Measurements from ENCODE around the gene NDUFS4.
A peak's percentile ranks its signal among the peaks of the same experiment; 100 is the strongest.
"Not testable (repeated sequence)": the region's sequence is repeated elsewhere in the genome, so short reads cannot be mapped to it uniquely, and the experiment has no call there.

Gene NDUFS4

DNA sequence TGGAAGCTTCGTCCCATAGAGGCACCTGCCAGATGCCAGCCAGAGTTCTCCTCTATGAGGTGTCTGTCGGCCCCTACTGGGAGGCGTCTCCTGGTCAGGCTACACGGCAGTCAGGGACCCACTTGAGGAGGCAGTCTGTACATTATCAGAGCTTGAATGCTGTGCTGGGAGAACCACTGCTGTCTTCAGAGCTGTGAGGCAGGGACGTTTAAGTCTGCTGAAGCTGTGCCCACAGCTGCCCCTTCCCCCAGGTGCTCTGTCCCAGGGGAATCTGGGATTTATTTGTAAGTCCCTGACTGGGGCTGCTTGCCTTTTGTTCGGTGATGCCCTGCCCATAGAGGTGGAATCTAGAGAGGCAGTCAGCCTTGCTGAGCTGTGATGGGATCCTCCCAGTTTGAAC is 70.8 kb downstream of the NDUFS4 start:
- Histone ChIP-seq H3K36me3 (ENCODE audit: control insufficient read depth in 4 of 4, insufficient read depth in 4 of 4, low read length in 3 of 4) (peaks cover 0 to 18% (median 10%) of the 10 kb centered on the region in 4 experiments), H3K9me3 (ENCODE audit: control extremely low read depth in 1 of 5, control insufficient read depth in 4 of 5, insufficient read depth in 2 of 5, low read depth in 1 of 5, low read length in 4 of 5) (peaks cover 0 to 13% (median 11%) of the 10 kb centered on the region in 5 experiments), H3K27me3 (replicated peaks in 2 of 5; ENCODE audit: control insufficient read depth in 4 of 5, insufficient read depth in 5 of 5, low read length in 4 of 5) (no peaks in the 10 kb centered on the region), H3K4me3 (ENCODE audit: control insufficient read depth in 1 of 7, extremely low read depth in 1 of 7, insufficient read depth in 4 of 7, low read depth in 2 of 7, low read length in 6 of 7) (no peak overlapping the region), H3K4me1 (ENCODE audit: control extremely low read depth in 1 of 4, control insufficient read depth in 4 of 4, insufficient read depth in 4 of 4, low read length in 3 of 4) (no peaks in the 10 kb centered on the region), H3K27ac (ENCODE audit: insufficient read depth in 1 of 2, low read depth in 1 of 2, low read length in 2 of 2, poor library complexity in 1 of 2, severe bottlenecking in 2 of 2) (no peak overlapping the region)
- POLR2A ChIA-PET: no interaction called here
- CTCF ChIA-PET: no interaction called here
- no peak for DNase-seq
- WGBS (ENCODE audit: insufficient coverage): 88% methylated on average over 6 of the region's 6 CpGs

DNA sequence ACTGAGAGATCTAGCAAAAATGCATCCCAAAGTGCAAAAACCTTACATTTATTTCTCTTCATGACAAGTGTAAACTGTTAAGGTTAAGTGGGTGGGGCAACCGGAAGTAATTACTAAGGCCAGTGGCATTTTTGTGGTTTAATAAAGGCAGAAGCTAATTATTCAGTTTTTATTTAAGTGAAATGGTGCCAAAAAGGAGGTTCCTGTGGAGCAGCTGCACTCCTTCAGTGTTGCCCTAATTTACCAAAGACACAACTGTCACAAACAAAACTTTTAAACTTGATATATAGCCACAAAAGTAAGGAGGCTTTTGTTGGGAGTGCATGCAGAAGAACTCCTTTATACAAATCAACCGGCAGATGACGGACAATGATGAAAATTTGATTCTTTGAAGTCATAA is 81.6 kb downstream of the NDUFS4 start:
- Histone ChIP-seq H3K4me1 (ENCODE audit: control extremely low read depth in 1 of 4, control insufficient read depth in 4 of 4, insufficient read depth in 4 of 4, low read length in 3 of 4) (peaks cover 0 to 4% (median 1%) of the 10 kb centered on the region in 4 experiments), H3K36me3 (ENCODE audit: control insufficient read depth in 4 of 4, insufficient read depth in 4 of 4, low read length in 3 of 4) (peaks cover 0 to 17% (median 8%) of the 10 kb centered on the region in 4 experiments), H3K9me3 (ENCODE audit: control extremely low read depth in 1 of 5, control insufficient read depth in 4 of 5, insufficient read depth in 2 of 5, low read depth in 1 of 5, low read length in 4 of 5) (no peaks in the 10 kb centered on the region), H3K27me3 (replicated peaks in 2 of 5; ENCODE audit: control insufficient read depth in 4 of 5, insufficient read depth in 5 of 5, low read length in 4 of 5) (no peaks in the 10 kb centered on the region), H3K4me3 (ENCODE audit: control insufficient read depth in 1 of 7, extremely low read depth in 1 of 7, insufficient read depth in 4 of 7, low read depth in 2 of 7, low read length in 6 of 7) (no peak overlapping the region), H3K27ac (ENCODE audit: insufficient read depth in 1 of 2, low read depth in 1 of 2, low read length in 2 of 2, poor library complexity in 1 of 2, severe bottlenecking in 2 of 2) (no peak overlapping the region)
- WGBS (ENCODE audit: insufficient coverage): 57% methylated on average over 2 of the region's 3 CpGs
- POLR2A ChIA-PET: no interaction called here
- CTCF ChIA-PET: no interaction called here
- DNase-seq: peak in 2 of 3 donors; percentile 27 to 38

DNA sequence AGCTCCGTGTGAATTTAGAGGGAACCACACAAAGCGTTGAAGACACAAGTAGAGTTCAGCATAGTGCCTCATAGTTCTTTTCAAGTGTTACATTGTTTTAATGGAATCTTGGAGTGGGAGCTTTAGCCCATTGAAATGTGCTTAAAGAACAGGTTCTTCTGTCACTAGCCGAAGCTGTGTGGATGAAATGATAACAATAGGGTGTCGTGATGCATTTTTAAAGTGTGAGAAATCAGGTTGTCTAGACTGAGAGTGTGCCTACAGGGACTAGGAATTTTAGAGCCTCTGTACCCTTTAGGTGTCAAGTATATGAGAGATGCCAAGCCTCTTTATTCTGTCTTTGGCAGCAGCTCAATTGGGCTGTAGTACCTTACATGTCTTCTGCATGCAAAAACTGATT is 83.0 kb downstream of the NDUFS4 start:
- Histone ChIP-seq H3K27me3 (replicated peaks in 2 of 5; ENCODE audit: control insufficient read depth in 4 of 5, insufficient read depth in 5 of 5, low read length in 4 of 5) (no peaks in the 10 kb centered on the region), H3K4me3 (ENCODE audit: control insufficient read depth in 1 of 7, extremely low read depth in 1 of 7, insufficient read depth in 4 of 7, low read depth in 2 of 7, low read length in 6 of 7) (no peak overlapping the region), H3K27ac (ENCODE audit: insufficient read depth in 1 of 2, low read depth in 1 of 2, low read length in 2 of 2, poor library complexity in 1 of 2, severe bottlenecking in 2 of 2) (no peak overlapping the region), H3K9me3 (ENCODE audit: control extremely low read depth in 1 of 5, control insufficient read depth in 4 of 5, insufficient read depth in 2 of 5, low read depth in 1 of 5, low read length in 4 of 5) (no peaks in the 10 kb centered on the region), H3K36me3 (ENCODE audit: control insufficient read depth in 4 of 4, insufficient read depth in 4 of 4, low read length in 3 of 4) (peaks cover 6 to 25% (median 12%) of the 10 kb centered on the region in 4 experiments), H3K4me1 (ENCODE audit: control extremely low read depth in 1 of 4, control insufficient read depth in 4 of 4, insufficient read depth in 4 of 4, low read length in 3 of 4) (peaks cover 0 to 4% (median 1%) of the 10 kb centered on the region in 4 experiments)
- 91% methylated on average over 4 of the region's 4 CpGs for WGBS (ENCODE audit: insufficient coverage)
- DNase-seq: no peak
- ChIA-PET POLR2A (no interaction called here), CTCF (no interaction called here)

DNA sequence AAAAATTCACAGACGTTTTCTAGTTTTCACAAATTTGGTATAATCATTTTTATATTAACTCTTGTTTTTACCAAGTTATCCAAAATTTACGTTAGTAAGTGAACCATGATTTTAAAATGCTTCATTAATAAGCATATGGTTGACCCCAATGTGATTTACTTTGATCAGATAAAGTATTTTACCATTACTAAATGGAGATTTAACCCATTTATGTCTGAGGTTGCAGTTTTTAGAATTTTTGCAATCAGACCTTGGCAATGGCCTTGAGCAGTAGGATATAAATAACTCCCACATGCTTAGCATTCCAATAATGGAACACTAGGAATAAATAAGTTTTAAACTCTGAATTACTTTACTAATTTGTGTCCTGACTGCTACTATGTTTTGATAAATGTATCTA is 84.6 kb downstream of the NDUFS4 start:
- no CpG with 5 or more reads among the region's 2 CpGs for WGBS (ENCODE audit: insufficient coverage)
- DNase-seq: no peak
- Histone ChIP-seq H3K9me3 (ENCODE audit: control extremely low read depth in 1 of 5, control insufficient read depth in 4 of 5, insufficient read depth in 2 of 5, low read depth in 1 of 5, low read length in 4 of 5) (peaks cover 0 to 5% (median 0%) of the 10 kb centered on the region in 5 experiments), H3K4me1 (ENCODE audit: control extremely low read depth in 1 of 4, control insufficient read depth in 4 of 4, insufficient read depth in 4 of 4, low read length in 3 of 4) (peaks cover 0 to 4% (median 1%) of the 10 kb centered on the region in 4 experiments), H3K27ac (ENCODE audit: insufficient read depth in 1 of 2, low read depth in 1 of 2, low read length in 2 of 2, poor library complexity in 1 of 2, severe bottlenecking in 2 of 2) (no peak overlapping the region), H3K36me3 (ENCODE audit: control insufficient read depth in 4 of 4, insufficient read depth in 4 of 4, low read length in 3 of 4) (peaks cover 10 to 30% (median 19%) of the 10 kb centered on the region in 4 experiments), H3K27me3 (replicated peaks in 2 of 5; ENCODE audit: control insufficient read depth in 4 of 5, insufficient read depth in 5 of 5, low read length in 4 of 5) (no peaks in the 10 kb centered on the region), H3K4me3 (ENCODE audit: control insufficient read depth in 1 of 7, extremely low read depth in 1 of 7, insufficient read depth in 4 of 7, low read depth in 2 of 7, low read length in 6 of 7) (no peak overlapping the region)
- CTCF ChIA-PET: no interaction called here
- POLR2A ChIA-PET: no interaction called here

DNA sequence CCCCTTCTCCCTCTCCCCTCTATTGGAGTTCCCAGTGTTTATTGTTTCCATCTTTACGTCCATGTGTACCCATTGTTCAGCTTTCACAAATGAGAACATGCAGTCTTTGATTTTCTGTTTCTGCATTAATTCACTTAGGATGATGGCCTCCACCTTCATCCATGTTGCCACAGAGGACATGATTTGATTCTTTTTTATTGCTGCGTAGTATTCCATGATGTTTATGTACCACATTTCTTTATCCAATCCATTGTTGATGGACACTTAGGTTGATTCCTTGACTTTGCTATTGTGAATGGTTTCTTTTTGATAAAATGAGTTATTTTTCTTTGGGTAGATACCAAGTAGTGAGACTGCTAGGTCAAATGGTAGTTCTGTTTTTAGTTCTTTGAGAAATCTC is 88.9 kb downstream of the NDUFS4 start:
- Histone ChIP-seq H3K4me1 (ENCODE audit: control extremely low read depth in 1 of 4, control insufficient read depth in 4 of 4, insufficient read depth in 4 of 4, low read length in 3 of 4) (no peaks in the 10 kb centered on the region), H3K27me3 (replicated peaks in 2 of 5; ENCODE audit: control insufficient read depth in 4 of 5, insufficient read depth in 5 of 5, low read length in 4 of 5) (no peaks in the 10 kb centered on the region), H3K36me3 (ENCODE audit: control insufficient read depth in 4 of 4, insufficient read depth in 4 of 4, low read length in 3 of 4) (peaks cover 10 to 28% (median 19%) of the 10 kb centered on the region in 4 experiments), H3K4me3 (ENCODE audit: control insufficient read depth in 1 of 7, extremely low read depth in 1 of 7, insufficient read depth in 4 of 7, low read depth in 2 of 7, low read length in 6 of 7) (no peak overlapping the region), H3K27ac (ENCODE audit: insufficient read depth in 1 of 2, low read depth in 1 of 2, low read length in 2 of 2, poor library complexity in 1 of 2, severe bottlenecking in 2 of 2) (no peak overlapping the region), H3K9me3 (ENCODE audit: control extremely low read depth in 1 of 5, control insufficient read depth in 4 of 5, insufficient read depth in 2 of 5, low read depth in 1 of 5, low read length in 4 of 5) (peaks cover 0 to 5% (median 0%) of the 10 kb centered on the region in 5 experiments)
- no peak for DNase-seq
- CTCF ChIA-PET: no interaction called here
- POLR2A ChIA-PET: no interaction called here
- 100% methylated on average over 1 of the region's 2 CpGs for WGBS (ENCODE audit: insufficient coverage)

DNA sequence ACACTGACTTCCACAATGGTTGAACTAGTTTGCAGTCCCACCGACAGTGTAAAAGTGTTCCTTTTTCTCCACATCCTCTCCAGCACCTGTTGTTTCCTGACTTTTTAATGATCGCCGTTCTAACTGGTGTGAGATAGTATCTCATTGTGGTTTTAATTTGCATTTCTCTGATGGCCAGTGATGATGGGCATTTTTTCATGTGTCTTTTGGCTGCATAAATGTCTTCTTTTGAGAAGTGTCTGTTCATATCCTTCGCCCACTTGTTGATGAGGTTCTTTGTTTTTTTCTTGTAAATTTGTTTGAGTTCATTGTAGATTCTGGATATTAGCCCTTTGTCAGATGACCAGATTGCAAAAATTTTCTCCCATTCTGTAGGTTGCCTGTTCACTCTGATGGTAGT is 100.1 kb downstream of the NDUFS4 start:
- peaks cover 0 to 17% (median 4%) of the 10 kb centered on the region in 4 experiments for H3K36me3 ChIP-seq (ENCODE audit: control insufficient read depth in 4 of 4, insufficient read depth in 4 of 4, low read length in 3 of 4)
- POLR2A ChIA-PET; H3K4me1 ChIP-seq (ENCODE audit: control extremely low read depth in 1 of 4, control insufficient read depth in 4 of 4, insufficient read depth in 4 of 4, low read length in 3 of 4); DNase-seq; CTCF ChIA-PET; H3K9me3 ChIP-seq (ENCODE audit: control extremely low read depth in 1 of 5, control insufficient read depth in 4 of 5, insufficient read depth in 2 of 5, low read depth in 1 of 5, low read length in 4 of 5); H3K27ac ChIP-seq (ENCODE audit: insufficient read depth in 1 of 2, low read depth in 1 of 2, low read length in 2 of 2, poor library complexity in 1 of 2, severe bottlenecking in 2 of 2); H3K4me3 ChIP-seq (ENCODE audit: control insufficient read depth in 1 of 7, extremely low read depth in 1 of 7, insufficient read depth in 4 of 7, low read depth in 2 of 7, low read length in 6 of 7); H3K27me3 ChIP-seq (replicated peaks in 2 of 5; ENCODE audit: control insufficient read depth in 4 of 5, insufficient read depth in 5 of 5, low read length in 4 of 5): not testable (repeated sequence)
- 100% methylated on average over 2 of the region's 4 CpGs for WGBS (ENCODE audit: insufficient coverage)

DNA sequence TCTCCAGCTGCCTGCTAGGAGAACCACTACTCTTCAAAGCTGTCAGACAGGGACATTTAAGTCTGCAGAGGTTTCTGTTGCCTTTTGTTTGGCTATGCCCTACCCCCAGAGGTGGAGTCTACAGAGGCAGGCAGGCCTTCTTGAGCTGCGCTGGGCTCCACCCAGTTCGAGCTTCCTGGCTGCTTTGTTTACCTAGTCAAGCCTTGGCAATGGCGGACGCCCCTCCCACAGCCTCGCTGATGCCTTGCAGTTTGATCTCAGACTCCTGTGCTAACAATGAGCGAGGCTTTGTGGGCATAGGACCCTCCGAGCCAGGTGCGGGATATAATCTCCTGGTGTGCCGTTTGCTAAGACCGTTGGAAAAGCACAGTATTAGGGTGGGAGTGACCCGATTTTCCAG is 104.9 kb downstream of the NDUFS4 start:
- peaks cover 0 to 16% (median 9%) of the 10 kb centered on the region in 4 experiments for H3K36me3 ChIP-seq (ENCODE audit: control insufficient read depth in 4 of 4, insufficient read depth in 4 of 4, low read length in 3 of 4)
- H3K4me3 ChIP-seq (ENCODE audit: control insufficient read depth in 1 of 7, extremely low read depth in 1 of 7, insufficient read depth in 4 of 7, low read depth in 2 of 7, low read length in 6 of 7); DNase-seq; POLR2A ChIA-PET; H3K4me1 ChIP-seq (ENCODE audit: control extremely low read depth in 1 of 4, control insufficient read depth in 4 of 4, insufficient read depth in 4 of 4, low read length in 3 of 4); CTCF ChIA-PET; H3K27ac ChIP-seq (ENCODE audit: insufficient read depth in 1 of 2, low read depth in 1 of 2, low read length in 2 of 2, poor library complexity in 1 of 2, severe bottlenecking in 2 of 2); H3K27me3 ChIP-seq (replicated peaks in 2 of 5; ENCODE audit: control insufficient read depth in 4 of 5, insufficient read depth in 5 of 5, low read length in 4 of 5); H3K9me3 ChIP-seq (ENCODE audit: control extremely low read depth in 1 of 5, control insufficient read depth in 4 of 5, insufficient read depth in 2 of 5, low read depth in 1 of 5, low read length in 4 of 5): not testable (repeated sequence)
- 100% methylated on average over 5 of the region's 11 CpGs for WGBS (ENCODE audit: insufficient coverage)

Data from common myeloid progenitor, CD34-positive (primary cell).